ENCODE results near the gene ATP1A1.

DNA sequence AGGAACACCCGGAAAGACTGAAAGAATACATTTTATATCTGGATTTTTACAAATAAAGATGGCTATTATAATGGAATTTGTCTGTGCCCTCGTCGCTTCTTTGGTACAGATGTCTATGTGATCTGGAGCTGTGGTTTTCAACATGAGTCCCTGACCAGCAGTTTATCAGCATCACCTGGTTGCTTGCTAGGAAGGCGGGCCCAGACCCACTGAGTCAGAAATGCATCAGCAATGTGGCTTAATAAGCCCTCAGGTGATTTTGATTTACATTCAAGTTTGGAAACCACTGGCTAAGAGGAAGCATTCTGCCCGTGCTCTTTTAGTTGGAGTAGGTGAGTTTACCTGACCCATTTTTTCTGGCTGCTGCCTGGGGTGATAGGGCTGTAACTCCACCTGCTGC lies 31.7 kb downstream of the ATP1A1 start:
- TF ChIP-seq POLR2A (IDR thresholded peaks at IDR 0.05) (no peak), POLR2AphosphoS5 (IDR thresholded peaks at IDR 0.05; ENCODE audit: insufficient read depth in 1 of 2, low read depth in 1 of 2) (no peak)
- TF ChIP-seq, protein P1, sequence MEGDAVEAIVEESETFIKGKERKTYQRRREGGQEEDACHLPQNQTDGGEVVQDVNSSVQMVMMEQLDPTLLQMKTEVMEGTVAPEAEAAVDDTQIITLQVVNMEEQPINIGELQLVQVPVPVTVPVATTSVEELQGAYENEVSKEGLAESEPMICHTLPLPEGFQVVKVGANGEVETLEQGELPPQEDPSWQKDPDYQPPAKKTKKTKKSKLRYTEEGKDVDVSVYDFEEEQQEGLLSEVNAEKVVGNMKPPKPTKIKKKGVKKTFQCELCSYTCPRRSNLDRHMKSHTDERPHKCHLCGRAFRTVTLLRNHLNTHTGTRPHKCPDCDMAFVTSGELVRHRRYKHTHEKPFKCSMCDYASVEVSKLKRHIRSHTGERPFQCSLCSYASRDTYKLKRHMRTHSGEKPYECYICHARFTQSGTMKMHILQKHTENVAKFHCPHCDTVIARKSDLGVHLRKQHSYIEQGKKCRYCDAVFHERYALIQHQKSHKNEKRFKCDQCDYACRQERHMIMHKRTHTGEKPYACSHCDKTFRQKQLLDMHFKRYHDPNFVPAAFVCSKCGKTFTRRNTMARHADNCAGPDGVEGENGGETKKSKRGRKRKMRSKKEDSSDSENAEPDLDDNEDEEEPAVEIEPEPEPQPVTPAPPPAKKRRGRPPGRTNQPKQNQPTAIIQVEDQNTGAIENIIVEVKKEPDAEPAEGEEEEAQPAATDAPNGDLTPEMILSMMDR (IDR thresholded peaks at IDR 0.05), result no peak

Data from vagina (tissue), 2 donors.